Anterior cingulate cortex (tissue), 58 donors: Measurements from ENCODE around the gene ZSWIM9.
A peak's percentile ranks its signal among the peaks of the same experiment; 100 is the strongest.

Experiments used
- DNase-seq, 58 donors: peaks; one replicate each; lab custom pipeline; 2025; lab: John Stamatoyannopoulos, UW

ZSWIM9 gene

DNA sequence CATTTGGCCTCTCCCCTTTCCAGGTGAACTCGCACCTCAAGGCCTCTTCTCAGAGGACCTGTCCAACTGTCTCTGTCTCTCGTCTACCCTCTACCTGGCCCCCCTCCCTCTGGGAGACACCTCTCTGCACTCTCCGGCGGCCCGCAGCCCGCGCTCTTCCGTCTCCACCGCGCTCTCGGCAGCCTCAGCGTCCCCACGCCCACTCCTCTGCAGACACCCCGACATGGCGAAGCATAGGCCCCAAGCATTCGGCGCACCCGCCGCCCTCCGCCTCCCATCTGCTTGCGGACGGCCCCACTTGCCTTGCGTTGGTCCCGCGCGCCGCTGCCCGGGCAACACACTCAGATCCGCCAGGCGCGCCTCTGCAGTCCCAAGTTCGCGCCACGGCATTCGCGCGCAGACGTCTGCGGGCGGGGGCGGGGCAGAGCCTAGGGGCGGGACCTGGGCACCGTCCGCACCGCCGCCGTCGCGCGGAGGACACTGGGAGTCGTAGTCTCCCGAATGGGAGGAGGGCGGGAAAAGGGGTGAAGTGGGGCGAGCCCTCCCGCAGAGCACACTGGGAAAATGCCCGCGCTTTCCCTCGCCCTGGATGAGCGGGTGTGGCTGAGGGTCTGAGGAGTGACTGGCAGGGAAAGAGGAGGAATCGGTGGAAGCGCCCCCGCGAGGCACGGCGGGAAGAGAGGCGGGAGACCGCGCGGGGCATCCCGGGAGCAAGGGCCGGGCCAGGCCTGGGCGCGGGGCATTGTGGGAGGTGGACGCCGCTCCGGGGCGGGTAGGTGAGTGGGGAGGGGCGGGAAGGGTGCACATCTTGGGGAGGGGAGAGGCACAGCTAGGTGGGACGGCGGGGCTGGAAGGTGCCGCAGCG, at the start of gene ZSWIM9, which contains the start of gene LIG1:
Gene ZSWIM9, plus strand, starts transcription at position 742 of the 865 bp plus-strand sequence. CDS start 1,123 bp downstream, outside the sequence.
Gene LIG1, minus strand, starts transcription at position 406 of the 865 bp plus-strand sequence. CDS start 4,778 bp downstream, outside the sequence.
- DNase-seq = peak; percentile 74 to 100 (median 95)

DNA sequence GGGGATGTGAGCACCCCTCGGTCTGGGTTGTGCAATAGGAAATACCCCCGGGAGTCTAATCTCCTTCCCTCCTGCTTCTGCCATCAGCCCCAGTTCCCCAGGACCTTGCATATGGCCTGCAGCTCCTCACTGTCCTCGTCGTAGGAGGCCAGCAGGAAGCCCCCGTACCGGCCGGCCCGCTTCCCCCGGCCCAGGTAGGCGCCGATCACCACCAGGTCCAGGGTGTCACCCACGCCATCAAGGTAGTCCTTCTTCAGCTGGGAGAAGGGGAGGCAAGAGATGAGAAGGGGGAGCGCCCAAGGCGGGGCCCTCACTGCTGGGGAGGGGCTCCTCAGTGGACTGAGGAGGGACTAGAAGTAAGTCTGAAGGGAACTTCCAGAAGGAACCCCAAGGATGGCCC, 49.4 kb upstream of the ZSWIM9 start:
- DNase-seq = no peak

DNA sequence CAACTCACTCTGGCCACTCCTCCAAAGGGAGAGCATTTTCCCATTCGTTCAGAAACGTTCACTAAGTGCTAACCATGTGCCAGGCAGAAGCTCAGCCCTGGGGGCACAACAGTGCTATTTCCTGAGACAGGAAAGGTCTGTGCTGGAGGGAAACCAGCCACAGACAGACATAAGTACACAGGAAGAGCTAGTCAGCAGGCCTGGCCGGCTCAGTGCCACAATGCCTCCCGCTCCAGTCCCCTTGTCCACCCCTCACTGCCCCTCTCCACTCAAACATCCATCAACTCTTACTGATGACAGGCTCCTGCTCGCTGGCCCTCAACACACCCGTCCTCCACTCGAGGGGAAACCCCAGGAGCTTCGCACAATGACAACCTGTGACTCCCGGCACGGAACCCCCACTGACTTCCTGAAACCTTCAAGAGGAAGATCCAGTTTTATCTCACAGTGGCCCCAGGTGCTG, 48.5 kb upstream of the ZSWIM9 start:
- DNase-seq = peak in 3 of 58 donors; percentile 11 to 14 (median 12)

DNA sequence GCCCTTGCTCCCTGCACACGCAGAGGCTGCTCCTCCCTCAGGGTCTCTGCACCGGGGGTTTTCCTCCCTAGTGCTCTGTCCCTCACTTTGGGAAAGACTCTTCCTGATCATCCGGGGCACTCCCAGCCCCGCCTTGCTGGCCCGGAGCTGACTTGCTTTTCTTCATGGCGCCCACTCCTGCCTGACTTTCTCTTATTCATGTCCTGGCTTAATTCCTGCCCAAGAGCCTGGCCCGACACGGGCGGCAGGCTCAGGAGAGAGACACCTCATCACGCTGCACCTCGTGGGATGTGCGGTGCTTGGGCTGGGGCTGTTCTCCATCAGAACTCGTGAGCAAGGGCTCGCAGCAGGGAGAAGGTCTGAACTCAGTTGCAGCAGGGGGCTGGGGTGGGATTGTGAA, 48.1 kb upstream of the ZSWIM9 start:
- no peak for DNase-seq

DNA sequence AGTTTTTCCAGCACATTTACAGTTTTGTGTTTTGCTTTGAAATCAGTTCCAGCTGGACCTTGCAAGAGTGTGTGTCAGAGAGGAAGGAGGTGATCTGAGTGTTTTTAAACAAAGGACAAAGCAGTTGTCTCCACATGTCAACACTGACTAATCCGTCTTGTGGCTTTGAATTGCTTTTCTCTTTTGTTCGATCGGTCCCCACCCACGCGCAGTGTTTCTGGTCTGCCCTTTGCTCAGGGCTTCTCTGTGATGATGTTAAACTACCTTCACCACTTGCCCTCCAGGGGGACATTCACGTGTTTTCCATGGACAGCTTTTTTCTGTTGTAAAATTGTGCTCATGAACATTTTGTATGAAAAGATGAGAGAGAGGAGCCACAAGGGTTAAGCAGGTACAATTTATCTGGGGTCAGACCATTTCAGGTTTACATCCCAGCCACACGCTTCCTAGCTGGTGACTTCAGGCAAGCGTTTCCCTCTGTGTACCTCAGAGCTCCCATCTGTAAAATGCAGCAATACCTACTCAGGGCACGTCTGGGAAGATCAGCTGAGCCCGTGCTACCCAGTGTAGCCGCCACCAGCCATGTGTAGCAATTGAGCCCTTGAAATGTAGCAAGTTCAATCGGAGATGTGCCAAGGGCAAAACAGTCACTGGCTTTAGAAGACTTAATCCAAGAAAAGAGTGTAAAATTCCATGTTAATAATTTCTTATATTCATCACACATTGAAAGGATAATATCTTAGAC, 46.4 kb upstream of the ZSWIM9 start:
- DNase-seq = peak in 8 of 58 donors; percentile 13 to 56 (median 19)

DNA sequence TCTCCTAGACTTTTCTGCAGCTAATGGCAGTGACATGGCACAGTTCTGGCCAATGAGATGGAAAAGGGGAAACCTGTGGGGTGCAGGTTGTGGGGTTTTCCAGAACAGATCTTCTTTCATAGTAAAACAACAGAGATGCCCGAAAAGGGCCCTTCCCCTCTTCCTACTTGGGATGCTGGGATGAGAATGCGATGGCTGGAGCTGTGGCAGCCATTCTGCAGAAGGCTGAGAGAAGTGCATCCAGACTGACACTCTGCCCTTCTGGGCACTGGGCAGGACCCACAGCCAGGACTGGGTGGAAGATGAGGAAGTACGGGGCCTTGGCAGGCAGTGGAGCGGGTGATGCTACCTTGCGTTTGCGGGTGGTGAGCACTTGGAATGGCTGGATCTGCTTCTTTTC, 42.9 kb upstream of the ZSWIM9 start:
- DNase-seq = no peak

GRCh38 chr19:48133094-48133493, 37.4 kb upstream of the ZSWIM9 start:
- DNase-seq = no peak

GRCh38 chr19:48135411-48135810, 35.1 kb upstream of the ZSWIM9 start:
- peak in 4 of 58 donors; percentile 13 to 63 (median 22) for DNase-seq

GRCh38 chr19:48136547-48136946, 33.9 kb upstream of the ZSWIM9 start:
- no peak for DNase-seq

GRCh38 chr19:48137411-48137810, 33.1 kb upstream of the ZSWIM9 start:
- DNase-seq = no peak

- DNase-seq = no peak
Observed at GRCh38 chr19:48139053-48139452, 31.4 kb upstream of the ZSWIM9 start.

- DNase-seq = peak in 1 of 58 donors; percentile 21
Observed at GRCh38 chr19:48147597-48148175, 22.8 kb upstream of the ZSWIM9 start.

DNA sequence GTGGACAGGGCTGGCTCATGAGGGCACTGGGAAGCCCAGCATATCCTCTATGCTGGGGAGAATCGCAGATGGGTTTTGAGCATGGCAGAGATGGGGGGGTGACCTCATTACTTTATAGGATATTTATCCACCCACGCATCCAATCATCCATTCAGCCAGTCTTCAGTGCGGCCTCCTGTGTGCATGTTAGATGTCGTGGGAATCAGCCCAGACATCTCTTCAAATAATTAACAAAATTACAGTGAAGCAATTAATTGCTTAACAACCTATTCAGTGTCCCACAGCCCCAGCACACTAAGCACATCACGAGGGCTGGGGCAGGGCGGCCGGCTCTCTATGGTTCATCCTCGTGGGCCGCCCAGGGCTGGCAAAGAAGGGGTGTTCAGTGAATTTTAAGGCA, 21.9 kb upstream of the ZSWIM9 start:
- no peak for DNase-seq

DNA sequence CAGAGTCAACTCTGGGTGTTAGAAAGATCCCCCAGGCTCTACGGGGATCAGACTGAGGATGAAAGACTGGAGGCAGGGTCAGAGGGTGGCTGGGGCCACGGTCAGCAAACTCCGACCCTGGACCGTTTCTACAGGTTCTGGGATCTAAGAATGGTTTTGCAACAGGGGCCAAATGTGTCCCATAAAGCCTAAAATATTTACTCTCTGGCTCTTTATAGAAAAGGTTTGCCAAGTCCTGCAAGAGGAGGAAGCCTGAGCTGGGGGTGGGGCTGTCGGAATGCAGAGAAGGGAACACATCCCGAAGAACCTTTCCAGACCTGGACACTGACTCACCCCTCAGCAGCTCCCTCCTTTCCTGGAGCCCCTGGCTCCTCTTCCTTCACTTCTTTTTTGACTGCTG, 21.1 kb upstream of the ZSWIM9 start:
- DNase-seq = no peak

DNA sequence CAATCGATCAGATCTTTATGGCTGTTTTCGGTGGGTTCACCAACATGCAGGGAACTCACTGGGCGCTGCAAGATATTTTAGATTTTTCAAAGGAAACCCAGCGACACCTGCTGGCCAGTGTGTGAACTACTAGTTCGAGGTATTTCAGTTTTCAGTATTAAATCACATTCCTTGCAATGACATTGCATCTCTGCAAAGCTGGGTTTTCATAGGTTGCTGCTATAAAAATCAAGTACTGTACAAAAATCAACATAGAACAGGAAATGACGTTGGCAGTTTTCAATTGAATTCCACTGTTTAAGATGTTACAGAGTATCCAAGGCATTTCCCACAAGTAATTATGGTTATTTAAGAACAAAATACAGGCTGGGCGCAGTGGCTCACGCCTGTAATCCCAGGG, 17.9 kb upstream of the ZSWIM9 start:
- DNase-seq = peak in 56 of 58 donors; percentile 3 to 79 (median 44)

- no peak for DNase-seq
Observed at GRCh38 chr19:48154003-48154402, 16.5 kb upstream of the ZSWIM9 start.

- no peak for DNase-seq
Observed at GRCh38 chr19:48158210-48158790, 12.2 kb upstream of the ZSWIM9 start.

GRCh38 chr19:48168689-48169088, 1.8 kb upstream of the ZSWIM9 start:
- no peak for DNase-seq

DNA sequence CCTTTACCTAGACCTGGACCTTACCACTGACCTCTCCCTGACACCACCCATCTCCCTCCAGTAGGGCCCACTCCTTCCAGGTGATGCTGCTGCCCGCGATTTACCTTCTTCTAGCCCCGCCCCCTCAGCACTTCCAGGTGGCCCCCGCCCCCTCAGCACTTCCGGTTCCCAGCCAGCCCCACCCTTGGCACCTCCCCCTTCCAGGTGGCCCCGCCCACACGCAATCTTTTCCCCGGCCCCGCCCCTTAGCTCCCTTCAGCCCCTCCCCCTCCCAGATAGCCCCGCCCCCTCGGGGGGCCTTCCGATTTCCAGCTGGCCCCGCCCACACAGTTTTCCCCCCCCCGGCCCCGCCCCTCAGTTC, 922 bp upstream of the ZSWIM9 start:
- peak in 35 of 58 donors; percentile 9 to 63 (median 34) for DNase-seq

DNA sequence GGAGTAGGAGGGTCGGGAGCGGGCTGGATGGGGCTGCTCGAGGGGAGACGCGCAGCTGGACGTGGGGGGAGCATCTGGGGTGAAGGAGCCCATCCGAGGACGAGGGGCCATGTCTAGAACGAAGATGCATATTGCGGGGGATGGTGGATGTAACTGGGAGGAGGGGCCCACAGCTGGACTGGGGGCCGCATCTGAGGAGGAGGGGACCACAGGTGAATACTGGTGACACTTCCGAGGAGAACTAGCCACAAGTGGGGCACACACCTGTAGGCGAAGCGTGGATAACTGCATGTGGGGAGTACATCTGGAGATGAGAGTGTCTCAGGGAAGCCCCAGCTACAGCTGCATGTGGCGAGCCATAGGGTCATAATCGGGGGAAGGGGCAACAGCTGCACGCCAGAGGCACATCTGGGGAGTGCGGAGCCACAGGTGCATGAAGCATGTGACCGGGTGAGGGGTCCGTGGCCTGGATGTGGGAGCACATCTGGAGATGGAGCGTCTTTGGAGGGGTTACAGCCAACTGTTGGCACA, 402 bp downstream of the ZSWIM9 start:
- peak in 3 of 58 donors; percentile 14 to 51 (median 26) for DNase-seq
